Brain microvascular endothelial cell (primary cell): ENCODE data around the gene ERFL.
A peak's percentile ranks its signal among the peaks of the same experiment; 100 is the strongest.

Experiments
- DNase-seq: peaks from one replicate; pipeline ENCODE4 v3.0.0-alpha.2; 2020
- H3K27ac ChIP-seq: fragments of 250-450 bp; sonication (Bioruptor Pico); 2 replicates; pipeline ENCODE4 v1.5.1; 2020; ENCODE audit warnings: mild to moderate bottlenecking, moderate library complexity
- H3K27me3 ChIP-seq: fragments of 250-450 bp; sonication (Bioruptor Pico); replicated peaks from 2 replicates; pipeline ENCODE4 v1.5.1; 2020; ENCODE audit warnings: mild to moderate bottlenecking
- H3K36me3 ChIP-seq: fragments of 250-450 bp; sonication (Bioruptor Pico); replicated peaks from 2 replicates; pipeline ENCODE4 v1.5.1; 2020; ENCODE audit warnings: mild to moderate bottlenecking
- H3K4me3 ChIP-seq: 2 replicates; pipeline ENCODE4 v1.5.1; 2011; ENCODE audit warnings: low read depth, mild to moderate bottlenecking, control low read depth, low read length, moderate library complexity
- in situ Hi-C: cut with HindIII; loops from 2 replicates; pipeline ENCODE4 v1.10.0; 2017; ENCODE audit warnings: low sequenced_read_pairs, low pct_ligation_motif_present
- TF ChIP-seq, protein P1 (sequence below): IDR thresholded peaks from 2 replicates; pipeline ENCODE4 v1.5.1; 2011; ENCODE audit warnings: low read depth, mild to moderate bottlenecking, moderate library complexity, low read length, control low read depth, inconsistent platforms; ENCODE audit errors: missing control alignments

Gene ERFL

GRCh38 chr19:41887711-41888382 lies 40.4 kb downstream of the ERFL start:
- H3K36me3 ChIP-seq = peaks cover 16% of the 10 kb centered on the region
- H3K27ac ChIP-seq = no peak overlapping the region
- TF ChIP-seq, protein P1, sequence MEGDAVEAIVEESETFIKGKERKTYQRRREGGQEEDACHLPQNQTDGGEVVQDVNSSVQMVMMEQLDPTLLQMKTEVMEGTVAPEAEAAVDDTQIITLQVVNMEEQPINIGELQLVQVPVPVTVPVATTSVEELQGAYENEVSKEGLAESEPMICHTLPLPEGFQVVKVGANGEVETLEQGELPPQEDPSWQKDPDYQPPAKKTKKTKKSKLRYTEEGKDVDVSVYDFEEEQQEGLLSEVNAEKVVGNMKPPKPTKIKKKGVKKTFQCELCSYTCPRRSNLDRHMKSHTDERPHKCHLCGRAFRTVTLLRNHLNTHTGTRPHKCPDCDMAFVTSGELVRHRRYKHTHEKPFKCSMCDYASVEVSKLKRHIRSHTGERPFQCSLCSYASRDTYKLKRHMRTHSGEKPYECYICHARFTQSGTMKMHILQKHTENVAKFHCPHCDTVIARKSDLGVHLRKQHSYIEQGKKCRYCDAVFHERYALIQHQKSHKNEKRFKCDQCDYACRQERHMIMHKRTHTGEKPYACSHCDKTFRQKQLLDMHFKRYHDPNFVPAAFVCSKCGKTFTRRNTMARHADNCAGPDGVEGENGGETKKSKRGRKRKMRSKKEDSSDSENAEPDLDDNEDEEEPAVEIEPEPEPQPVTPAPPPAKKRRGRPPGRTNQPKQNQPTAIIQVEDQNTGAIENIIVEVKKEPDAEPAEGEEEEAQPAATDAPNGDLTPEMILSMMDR = peak; percentile 56
- no peak for DNase-seq
- in situ Hi-C loops = no loop called here
- H3K27me3 ChIP-seq = no peaks in the 10 kb centered on the region
- no peak overlapping the region for H3K4me3 ChIP-seq

- TF ChIP-seq, protein P1 = no peak
- in situ Hi-C loops = no loop called here
- no peak overlapping the region for H3K4me3 ChIP-seq
- no peaks in the 10 kb centered on the region for H3K27me3 ChIP-seq
- no peak overlapping the region for H3K27ac ChIP-seq
- DNase-seq = no peak
- H3K36me3 ChIP-seq = peaks cover 9% of the 10 kb centered on the region
These were observed 41.2 kb downstream of the ERFL start for GRCh38 chr19:41886761-41887710.

GRCh38 chr19:41883821-41884733 lies 44.2 kb downstream of the ERFL start:
- Histone ChIP-seq H3K27me3 (no peaks in the 10 kb centered on the region), H3K4me3 (peak overlapping the region; percentile 87), H3K27ac (peak overlapping the region; percentile 56), H3K36me3 (peaks cover under 1% of the 10 kb centered on the region)
- TF ChIP-seq, protein P1 = no peak
- peak; percentile 93 for DNase-seq
- in situ Hi-C loops = no loop called here

GRCh38 chr19:41883463-41883820 lies 44.8 kb downstream of the ERFL start:
- in situ Hi-C loops = no loop called here
- DNase-seq = no peak
- Histone ChIP-seq H3K36me3 (no peaks in the 10 kb centered on the region), H3K27me3 (no peaks in the 10 kb centered on the region), H3K27ac (no peak overlapping the region), H3K4me3 (peak overlapping the region; percentile 87)
- TF ChIP-seq, protein P1 = no peak

- DNase-seq = no peak
- H3K4me3 ChIP-seq = peak within 1 kb of the TSS; percentile 87
- H3K27ac ChIP-seq = no peak within 1 kb of the TSS
- in situ Hi-C loops = no loop called here
- TF ChIP-seq, protein P1 = no peak
- H3K27me3 ChIP-seq = no peaks in the 10 kb centered on the region
- no peaks in the 10 kb centered on the region for H3K36me3 ChIP-seq
These were observed 45.4 kb downstream of the ERFL start, which contains the start of gene ARHGEF1 for GRCh38 chr19:41882568-41883462. TSS of gene ARHGEF1 (plus strand) at chr19:41883184. CDS start at chr19:41888083, 4,899 bp downstream.
